HG02970 (cell line): ENCODE data around the gene RTN4RL2.

Source experiments
- ATAC-seq: cut with Tn5 transposase; IDR thresholded peaks from one replicate; pipeline ENCODE4 v1.9.1; 2021; ENCODE audit warnings: mild to moderate bottlenecking, moderate library complexity, moderate number of reproducible peaks; ENCODE audit not compliant: unreplicated experiment, low FRiP score

The RTN4RL2 gene

GRCh38 chr11:57515332-57516060 is 55.2 kb downstream of the RTN4RL2 start, which contains the start of gene SLC43A1:
Gene SLC43A1 (minus strand): TSS chr11:57515702. CDS start chr11:57514111, 1,591 bp downstream.
- ATAC-seq, result no peak

GRCh38 chr11:57516061-57516443 is 55.7 kb downstream of the RTN4RL2 start:
- no peak for ATAC-seq

GRCh38 chr11:57521116-57521515 is 60.8 kb downstream of the RTN4RL2 start:
- no peak for ATAC-seq

GRCh38 chr11:57523419-57523818 is 63.1 kb downstream of the RTN4RL2 start:
- no peak for ATAC-seq
